Mesothelial cell of epicardium (in vitro differentiated cells): Measurements from ENCODE around the gene NEUROG3. TPM values are rescaled to one million over a fixed set of nuclear protein-coding genes. Genes with fewer than 3 reads are reported as not detected.
A peak's percentile ranks its signal among the peaks of the same experiment; 100 is the strongest.

Experiments
- DNase-seq, 2 experiments: peaks; one replicate each; pipeline ENCODE4 v3.0.0; 2021; ENCODE audit warnings: low spot score in 2 of 2; ENCODE audit not compliant: unreplicated experiment in 2 of 2
- H3K27ac Mint-ChIP-seq: 2 replicates; pipeline ENCODE4 v1.8.0; 2021; ENCODE audit warnings: mixed read lengths
- H3K27me3 Mint-ChIP-seq: 2 replicates; pipeline ENCODE4 v1.8.0; 2021; ENCODE audit warnings: low read depth, mixed read lengths
- H3K36me3 Mint-ChIP-seq: 2 replicates; pipeline ENCODE4 v1.8.0; 2021; ENCODE audit warnings: mixed read lengths
- H3K4me1 Mint-ChIP-seq: 2 replicates; pipeline ENCODE4 v1.8.0; 2021; ENCODE audit warnings: mixed read lengths
- H3K4me3 Mint-ChIP-seq: 2 replicates; pipeline ENCODE4 v1.8.0; 2021; ENCODE audit warnings: mild to moderate bottlenecking, moderate library complexity, mixed read lengths
- H3K9me3 Mint-ChIP-seq: 2 replicates; pipeline ENCODE4 v1.8.0; 2021; ENCODE audit warnings: mixed read lengths
- total RNA-seq: library from RNA; stranded (reverse); gene quantifications from 3 replicates; pipeline ENCODE4 v1.2.1, GENCODE V29; 2021
- TF ChIP-seq, protein P1 (sequence below): fragments of 200-600 bp; sonication (generic); IDR thresholded peaks from one replicate; pipeline ENCODE4 v1.5.0; 2021; ENCODE audit warnings: antibody characterized with exemption; ENCODE audit not compliant: unreplicated experiment

Gene NEUROG3, protein sequence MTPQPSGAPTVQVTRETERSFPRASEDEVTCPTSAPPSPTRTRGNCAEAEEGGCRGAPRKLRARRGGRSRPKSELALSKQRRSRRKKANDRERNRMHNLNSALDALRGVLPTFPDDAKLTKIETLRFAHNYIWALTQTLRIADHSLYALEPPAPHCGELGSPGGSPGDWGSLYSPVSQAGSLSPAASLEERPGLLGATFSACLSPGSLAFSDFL
- total RNA-seq, result not detected in 3 replicates

DNA sequence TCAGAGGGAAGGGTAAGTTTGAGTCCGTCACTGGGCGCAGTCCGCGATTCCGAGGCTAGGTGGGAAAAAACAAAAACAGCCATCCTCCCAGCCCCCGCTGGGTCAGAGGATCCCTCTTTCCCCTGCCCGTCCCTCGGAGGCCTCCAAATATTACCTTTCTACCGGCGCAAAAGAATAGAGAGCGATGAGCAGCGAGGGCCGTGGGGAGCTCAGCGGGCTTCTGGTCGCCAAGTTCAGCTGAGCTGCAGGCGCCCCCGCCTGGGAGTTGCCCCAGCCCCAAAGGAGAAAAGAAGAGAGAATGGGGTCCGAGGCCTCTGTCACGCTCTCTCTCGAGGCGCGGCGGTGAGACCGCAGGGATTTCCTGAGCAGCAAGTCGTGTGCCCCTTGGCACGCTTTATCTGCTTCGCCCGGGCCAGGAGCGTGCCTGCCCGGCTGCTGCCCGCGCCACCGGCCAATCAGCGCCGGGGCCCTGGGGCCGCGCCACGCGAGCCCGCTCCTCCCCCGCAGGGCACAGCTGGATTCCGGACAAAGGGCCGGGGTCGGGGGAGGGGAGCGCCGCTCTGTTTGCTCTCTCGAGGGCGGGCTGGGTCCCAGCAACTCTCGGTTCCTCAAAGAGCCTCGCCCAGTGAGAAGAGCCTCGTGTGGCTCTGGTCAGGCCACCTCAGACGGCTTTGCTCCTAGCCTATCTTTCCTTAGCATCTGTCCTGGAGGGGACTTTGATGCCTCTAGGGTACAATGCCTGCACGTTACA lies at the start of gene NEUROG3:
Gene NEUROG3 (minus strand): TSS at position 367 of the 751 bp plus-strand sequence. CDS start 379 bp downstream, outside the sequence.
- DNase-seq, result no peak
- H3K27me3 Mint-ChIP-seq, result peaks cover 98% of the 10 kb centered on the region
- no peak within 1 kb of the TSS for H3K27ac Mint-ChIP-seq

DNA sequence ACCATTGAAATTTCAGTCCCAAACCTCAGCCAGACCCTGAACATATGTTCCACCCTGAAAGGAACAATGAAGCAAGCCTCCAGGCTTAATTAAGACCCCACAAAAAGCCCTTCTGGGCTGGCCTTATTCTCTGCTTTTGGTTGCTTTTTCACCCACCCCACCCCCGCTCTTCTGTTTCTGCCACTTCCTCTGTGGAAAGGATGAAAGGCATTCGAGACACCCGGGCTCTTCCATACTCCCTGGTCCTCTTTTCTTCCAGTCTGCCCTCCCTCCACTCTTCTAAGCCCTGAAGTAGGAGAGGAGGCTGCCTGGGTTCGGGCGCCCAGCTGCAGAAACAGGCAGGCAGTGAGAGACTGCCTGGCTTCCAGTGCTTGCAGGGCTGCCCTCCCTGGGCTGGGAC lies 47.4 kb upstream of the NEUROG3 start:
- Mint-ChIP-seq H3K27ac (no peak overlapping the region), H3K4me1 (no peaks in the 10 kb centered on the region), H3K9me3 (peaks cover 17% of the 10 kb centered on the region), H3K27me3 (peaks cover 63% of the 10 kb centered on the region), H3K4me3 (no peak overlapping the region), H3K36me3 (no peaks in the 10 kb centered on the region)
- no peak for DNase-seq
- TF ChIP-seq, protein P1, sequence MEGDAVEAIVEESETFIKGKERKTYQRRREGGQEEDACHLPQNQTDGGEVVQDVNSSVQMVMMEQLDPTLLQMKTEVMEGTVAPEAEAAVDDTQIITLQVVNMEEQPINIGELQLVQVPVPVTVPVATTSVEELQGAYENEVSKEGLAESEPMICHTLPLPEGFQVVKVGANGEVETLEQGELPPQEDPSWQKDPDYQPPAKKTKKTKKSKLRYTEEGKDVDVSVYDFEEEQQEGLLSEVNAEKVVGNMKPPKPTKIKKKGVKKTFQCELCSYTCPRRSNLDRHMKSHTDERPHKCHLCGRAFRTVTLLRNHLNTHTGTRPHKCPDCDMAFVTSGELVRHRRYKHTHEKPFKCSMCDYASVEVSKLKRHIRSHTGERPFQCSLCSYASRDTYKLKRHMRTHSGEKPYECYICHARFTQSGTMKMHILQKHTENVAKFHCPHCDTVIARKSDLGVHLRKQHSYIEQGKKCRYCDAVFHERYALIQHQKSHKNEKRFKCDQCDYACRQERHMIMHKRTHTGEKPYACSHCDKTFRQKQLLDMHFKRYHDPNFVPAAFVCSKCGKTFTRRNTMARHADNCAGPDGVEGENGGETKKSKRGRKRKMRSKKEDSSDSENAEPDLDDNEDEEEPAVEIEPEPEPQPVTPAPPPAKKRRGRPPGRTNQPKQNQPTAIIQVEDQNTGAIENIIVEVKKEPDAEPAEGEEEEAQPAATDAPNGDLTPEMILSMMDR, result no peak

More for the DNA sequence above, at the start of gene NEUROG3:
- Mint-ChIP-seq H3K4me1 (peaks cover 8% of the 10 kb centered on the region), H3K9me3 (no peaks in the 10 kb centered on the region), H3K4me3 (peak within 1 kb of the TSS; percentile 20), H3K36me3 (no peaks in the 10 kb centered on the region)
- TF ChIP-seq, protein P1, result no peak

DNA sequence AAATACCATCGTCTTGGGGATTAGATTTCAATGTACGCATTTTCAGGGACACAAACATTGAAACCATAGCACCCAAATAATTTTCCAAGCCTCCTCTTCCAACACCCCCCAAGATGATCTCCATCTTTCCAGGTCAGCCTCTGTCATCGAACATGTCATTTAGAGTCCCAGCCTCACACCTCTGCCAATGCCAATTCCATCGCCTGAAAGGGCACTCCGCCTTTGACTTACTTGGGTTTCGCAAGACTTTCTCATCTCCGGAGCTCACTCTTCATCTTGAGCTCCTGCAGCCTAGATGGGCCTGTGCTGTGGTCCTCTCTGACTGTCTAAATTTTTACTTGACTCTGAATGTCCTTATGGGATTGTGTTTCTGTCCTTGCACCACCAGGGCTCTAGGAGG lies 46.4 kb upstream of the NEUROG3 start:
- Mint-ChIP-seq H3K27ac (no peak overlapping the region), H3K27me3 (peaks cover 63% of the 10 kb centered on the region), H3K4me1 (no peaks in the 10 kb centered on the region), H3K4me3 (no peak overlapping the region), H3K36me3 (no peaks in the 10 kb centered on the region), H3K9me3 (peaks cover 17% of the 10 kb centered on the region)
- TF ChIP-seq, protein P1, result no peak
- DNase-seq, result no peak

- H3K4me1 Mint-ChIP-seq, result no peaks in the 10 kb centered on the region
- no peak overlapping the region for H3K4me3 Mint-ChIP-seq
- no peak overlapping the region for H3K27ac Mint-ChIP-seq
- no peak for DNase-seq
- TF ChIP-seq, protein P1, result no peak
- H3K27me3 Mint-ChIP-seq, result peaks cover 61% of the 10 kb centered on the region
- peaks cover 8% of the 10 kb centered on the region for H3K9me3 Mint-ChIP-seq
- no peaks in the 10 kb centered on the region for H3K36me3 Mint-ChIP-seq
These were observed 45.5 kb upstream of the NEUROG3 start for GRCh38 chr10:69618746-69619145.

DNA sequence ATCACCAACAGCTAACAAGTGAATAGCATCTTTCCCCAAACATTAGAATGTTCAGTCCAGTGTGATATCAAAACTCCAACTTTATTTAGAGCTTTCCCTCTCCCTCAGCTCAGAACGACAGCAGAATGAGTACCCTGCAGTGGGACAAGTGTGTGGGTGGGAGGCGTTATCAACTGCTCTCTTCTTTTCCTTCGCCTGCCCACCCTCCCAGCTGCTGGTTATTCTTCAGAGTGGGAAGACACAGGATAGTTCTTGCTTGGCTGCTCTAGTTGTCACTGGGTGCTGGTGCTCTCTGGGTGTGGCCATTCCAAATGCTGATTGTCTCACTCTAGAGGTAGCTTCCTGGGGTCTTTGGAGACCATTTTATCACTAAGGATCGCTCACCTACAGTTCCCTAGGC lies 43.1 kb upstream of the NEUROG3 start:
- TF ChIP-seq, protein P1, result no peak
- H3K27me3 Mint-ChIP-seq, result peaks cover 66% of the 10 kb centered on the region
- H3K4me1 Mint-ChIP-seq, result no peaks in the 10 kb centered on the region
- no peak for DNase-seq
- no peak overlapping the region for H3K27ac Mint-ChIP-seq
- H3K4me3 Mint-ChIP-seq, result no peak overlapping the region
- no peaks in the 10 kb centered on the region for H3K9me3 Mint-ChIP-seq
- H3K36me3 Mint-ChIP-seq, result no peaks in the 10 kb centered on the region
